ENCODE results near the gene CYP27A1. TPM values are rescaled to one million over a fixed set of nuclear protein-coding genes. Genes with fewer than 3 reads are reported as not detected.
"Not testable (repeated sequence)": the region's sequence is repeated elsewhere in the genome, so short reads cannot be mapped to it uniquely, and the experiment has no call there.

Gene CYP27A1
- total RNA-seq, 1 experiment from 2014 or later = 12.2 TPM

GRCh38 chr2:218834685-218835084 lies 52.7 kb downstream of the CYP27A1 start:
- H3K4me3 Mint-ChIP-seq (ENCODE audit: low read depth, unreplicated experiment) = no peak overlapping the region
- CTCF ChIA-PET = interaction anchor here (0.9 kb wide), 1 partner anchor 147 kb away, joined by 3 read pairs; no protein-coding TSS in a partner anchor
- TF ChIP-seq CTCF (IDR thresholded peaks at IDR 0.05; ENCODE audit: unreplicated experiment) = no peak
- intact Hi-C loops (cut with micrococcal nuclease; ENCODE audit: unreplicated experiment) = no loop called here
- H3K36me3 Mint-ChIP-seq (ENCODE audit: insufficient read depth, unreplicated experiment) = no peaks in the 10 kb centered on the region
- H3K27me3 Mint-ChIP-seq (ENCODE audit: unreplicated experiment) = peaks cover 45% of the 10 kb centered on the region
- peaks cover 22% of the 10 kb centered on the region for H3K4me1 Mint-ChIP-seq (ENCODE audit: low read depth, unreplicated experiment)
- peaks cover 4% of the 10 kb centered on the region for H3K9me3 Mint-ChIP-seq (ENCODE audit: low read depth, unreplicated experiment)
- no TSS peak for BruUV-seq (replicated peaks)
- no peak overlapping the region for H3K27ac Mint-ChIP-seq (ENCODE audit: unreplicated experiment)
- DNase-seq = peak; percentile 41

GRCh38 chr2:218837495-218837894 lies 55.5 kb downstream of the CYP27A1 start:
- no peak for TF ChIP-seq CTCF (IDR thresholded peaks at IDR 0.05; ENCODE audit: unreplicated experiment)
- Mint-ChIP-seq H3K27me3 (ENCODE audit: unreplicated experiment) (peaks cover 20% of the 10 kb centered on the region), H3K4me3 (ENCODE audit: low read depth, unreplicated experiment) (no peak overlapping the region), H3K9me3 (ENCODE audit: low read depth, unreplicated experiment) (peaks cover 4% of the 10 kb centered on the region), H3K4me1 (ENCODE audit: low read depth, unreplicated experiment) (peaks cover 16% of the 10 kb centered on the region), H3K36me3 (ENCODE audit: insufficient read depth, unreplicated experiment) (no peaks in the 10 kb centered on the region), H3K27ac (ENCODE audit: unreplicated experiment) (no peak overlapping the region)
- BruUV-seq (replicated peaks) = no TSS peak
- DNase-seq = no peak
- CTCF ChIA-PET = no interaction called here
- intact Hi-C loops (cut with micrococcal nuclease; ENCODE audit: unreplicated experiment) = no loop called here

- CTCF ChIA-PET = interaction anchor here (0.8 kb wide), 1 partner anchor 12 kb away, joined by 3 read pairs; no protein-coding TSS in a partner anchor
- Mint-ChIP-seq H3K4me1 (ENCODE audit: low read depth, unreplicated experiment) (peaks cover 6% of the 10 kb centered on the region), H3K36me3 (ENCODE audit: insufficient read depth, unreplicated experiment) (no peaks in the 10 kb centered on the region), H3K9me3 (ENCODE audit: low read depth, unreplicated experiment) (peaks cover 6% of the 10 kb centered on the region), H3K27me3 (ENCODE audit: unreplicated experiment) (peaks cover 8% of the 10 kb centered on the region), H3K4me3 (ENCODE audit: low read depth, unreplicated experiment) (no peak overlapping the region), H3K27ac (ENCODE audit: unreplicated experiment) (no peak overlapping the region)
- intact Hi-C loops (cut with micrococcal nuclease; ENCODE audit: unreplicated experiment) = no loop called here
- TF ChIP-seq CTCF (IDR thresholded peaks at IDR 0.05; ENCODE audit: unreplicated experiment) = no peak
- BruUV-seq (replicated peaks) = no TSS peak
- no peak for DNase-seq
Observed at GRCh38 chr2:218839430-218839829, 57.5 kb downstream of the CYP27A1 start.

- Mint-ChIP-seq H3K9me3 (ENCODE audit: low read depth, unreplicated experiment) (peaks cover 6% of the 10 kb centered on the region), H3K27me3 (ENCODE audit: unreplicated experiment) (peaks cover 8% of the 10 kb centered on the region), H3K4me1 (ENCODE audit: low read depth, unreplicated experiment) (peaks cover 2% of the 10 kb centered on the region), H3K36me3 (ENCODE audit: insufficient read depth, unreplicated experiment) (no peaks in the 10 kb centered on the region), H3K27ac (ENCODE audit: unreplicated experiment) (no peak overlapping the region), H3K4me3 (ENCODE audit: low read depth, unreplicated experiment) (no peak overlapping the region)
- TF ChIP-seq CTCF (IDR thresholded peaks at IDR 0.05; ENCODE audit: unreplicated experiment) = no peak
- no TSS peak for BruUV-seq (replicated peaks)
- intact Hi-C loops (cut with micrococcal nuclease; ENCODE audit: unreplicated experiment) = no loop called here
- DNase-seq = no peak
- CTCF ChIA-PET = no interaction called here
Observed at GRCh38 chr2:218839888-218840287, 57.9 kb downstream of the CYP27A1 start.

- DNase-seq; H3K27me3 Mint-ChIP-seq (ENCODE audit: unreplicated experiment); H3K4me1 Mint-ChIP-seq (ENCODE audit: low read depth, unreplicated experiment); H3K27ac Mint-ChIP-seq (ENCODE audit: unreplicated experiment); BruUV-seq (replicated peaks); intact Hi-C loops (cut with micrococcal nuclease; ENCODE audit: unreplicated experiment); H3K36me3 Mint-ChIP-seq (ENCODE audit: insufficient read depth, unreplicated experiment); H3K9me3 Mint-ChIP-seq (ENCODE audit: low read depth, unreplicated experiment); H3K4me3 Mint-ChIP-seq (ENCODE audit: low read depth, unreplicated experiment): not testable (repeated sequence)
- CTCF ChIA-PET = interaction anchor here (0.6 kb wide), 1 partner anchor 451 kb away, joined by 4 read pairs; no protein-coding TSS in a partner anchor
Observed at GRCh38 chr2:218844334-218844733, 62.4 kb downstream of the CYP27A1 start.

- not testable (repeated sequence) for BruUV-seq (replicated peaks); H3K36me3 Mint-ChIP-seq (ENCODE audit: insufficient read depth, unreplicated experiment); H3K9me3 Mint-ChIP-seq (ENCODE audit: low read depth, unreplicated experiment); H3K4me1 Mint-ChIP-seq (ENCODE audit: low read depth, unreplicated experiment); H3K27me3 Mint-ChIP-seq (ENCODE audit: unreplicated experiment); DNase-seq; H3K4me3 Mint-ChIP-seq (ENCODE audit: low read depth, unreplicated experiment); H3K27ac Mint-ChIP-seq (ENCODE audit: unreplicated experiment)
- intact Hi-C loops (cut with micrococcal nuclease; ENCODE audit: unreplicated experiment) = loop anchor here (1.0 to 5.0 kb wide), 5 partner anchors 45 to 189 kb away; partner anchors contain the start of gene TTLL4
- CTCF ChIA-PET = interaction anchor here (0.7 to 1.7 kb wide), 12 partner anchors 9 to 188 kb away, joined by 3 to 27 read pairs (median 8); partner anchors contain the start of genes BCS1L, CYP27A1, RNF25 and STK36
Observed at GRCh38 chr2:218846963-218847362, 65.0 kb downstream of the CYP27A1 start.
